Left ventricle myocardium inferior (tissue), 1 donor: ENCODE data around the gene UBAP2. TPM values are rescaled to one million over a fixed set of nuclear protein-coding genes. Genes with fewer than 3 reads are reported as not detected.

Source experiments
- DNase-seq: peaks from one replicate; pipeline ENCODE4 v3.0.0-alpha.2; 2020
- H3K27ac ChIP-seq: fragments of 200-600 bp; replicated peaks from 2 replicates; pipeline ENCODE4 v1.8.0; 2021
- H3K27me3 ChIP-seq: fragments of 200-600 bp; 2 replicates; pipeline ENCODE4 v1.8.0; 2021; ENCODE audit warnings: low read depth
- H3K36me3 ChIP-seq: fragments of 200-600 bp; 2 replicates; pipeline ENCODE4 v1.8.0; 2021
- H3K4me1 ChIP-seq: fragments of 200-600 bp; 2 replicates; pipeline ENCODE4 v1.8.0; 2021
- H3K4me3 ChIP-seq: fragments of 200-600 bp; 2 replicates; pipeline ENCODE4 v1.8.0; 2021; ENCODE audit warnings: mild to moderate bottlenecking, moderate library complexity
- H3K9me3 ChIP-seq: fragments of 200-600 bp; replicated peaks from 2 replicates; pipeline ENCODE4 v1.8.0; 2021
- CTCF ChIP-seq: fragments of 200-600 bp; IDR thresholded peaks from 2 replicates; pipeline ENCODE4 v1.8.0; 2021; ENCODE audit warnings: antibody characterized with exemption, mild to moderate bottlenecking, borderline replicate concordance
- intact Hi-C: fragments of 100-400 bp; cut with micrococcal nuclease; formaldehyde crosslinking; loops from one replicate; pipeline ENCODE4 v1.11.0; 2022
- total RNA-seq: library from RNA; stranded (reverse); fragmentation: NEBNext Ultra II Directional; extraction: Animal tissue kit (Norgen Biotek cat#: 25700); gene quantifications from one replicate; pipeline ENCODE4 v1.2.1, GENCODE V29; 2021
- donor health status: DM: no; HTN: yes; CAD: no; lungs with severe emphysema.

UBAP2 gene
- total RNA-seq, 1 donor from 2014 or later, result 26.4 TPM

- no peak overlapping the region for H3K27ac ChIP-seq
- peaks cover 5% of the 10 kb centered on the region for H3K4me1 ChIP-seq
- H3K36me3 ChIP-seq, result peaks cover 36% of the 10 kb centered on the region
- DNase-seq, result no peak
- H3K27me3 ChIP-seq, result no peaks in the 10 kb centered on the region
- no peak for TF ChIP-seq CTCF
- no peak overlapping the region for H3K4me3 ChIP-seq
- no peaks in the 10 kb centered on the region for H3K9me3 ChIP-seq
- intact Hi-C loops, result no loop called here
Observed at GRCh38 chr9:33959725-33960124, 89.0 kb downstream of the UBAP2 start.

- Histone ChIP-seq H3K36me3 (peaks cover 54% of the 10 kb centered on the region), H3K4me1 (peaks cover 6% of the 10 kb centered on the region), H3K4me3 (no peak overlapping the region), H3K27ac (no peak overlapping the region), H3K9me3 (no peaks in the 10 kb centered on the region), H3K27me3 (no peaks in the 10 kb centered on the region)
- intact Hi-C loops, result no loop called here
- no peak for DNase-seq
- TF ChIP-seq CTCF, result no peak
Observed at GRCh38 chr9:33956544-33956943, 92.1 kb downstream of the UBAP2 start.

- peaks cover 9% of the 10 kb centered on the region for H3K4me1 ChIP-seq
- TF ChIP-seq CTCF, result no peak
- no peaks in the 10 kb centered on the region for H3K27me3 ChIP-seq
- no peaks in the 10 kb centered on the region for H3K9me3 ChIP-seq
- peaks cover 60% of the 10 kb centered on the region for H3K36me3 ChIP-seq
- DNase-seq, result no peak
- no peak overlapping the region for H3K27ac ChIP-seq
- intact Hi-C loops, result no loop called here
- H3K4me3 ChIP-seq, result no peak overlapping the region
Observed at GRCh38 chr9:33952066-33952465, 96.6 kb downstream of the UBAP2 start.

- no peak overlapping the region for H3K4me3 ChIP-seq
- intact Hi-C loops, result no loop called here
- H3K9me3 ChIP-seq, result no peaks in the 10 kb centered on the region
- no peak for TF ChIP-seq CTCF
- H3K4me1 ChIP-seq, result peaks cover 14% of the 10 kb centered on the region
- no peak overlapping the region for H3K27ac ChIP-seq
- DNase-seq, result no peak
- peaks cover 47% of the 10 kb centered on the region for H3K36me3 ChIP-seq
- H3K27me3 ChIP-seq, result no peaks in the 10 kb centered on the region
Observed at GRCh38 chr9:33950371-33950770, 98.3 kb downstream of the UBAP2 start.

GRCh38 chr9:33946779-33947535 is 101.7 kb downstream of the UBAP2 start:
- intact Hi-C loops, result no loop called here
- TF ChIP-seq CTCF, result no peak
- Histone ChIP-seq H3K27ac (no peak overlapping the region), H3K4me1 (peaks cover 19% of the 10 kb centered on the region), H3K9me3 (no peaks in the 10 kb centered on the region), H3K4me3 (no peak overlapping the region), H3K27me3 (no peaks in the 10 kb centered on the region), H3K36me3 (peaks cover 48% of the 10 kb centered on the region)
- DNase-seq, result no peak
